H1 (cell line): ENCODE results near the gene ENTPD5.

Source experiments
- EZH2 ChIP-seq: fragments of 200-600 bp; sonication (generic); IDR thresholded peaks from 2 replicates; pipeline ENCODE4 v1.7.1; 2012; ENCODE audit warnings: low read depth, mild to moderate bottlenecking, moderate library complexity, low read length, inconsistent platforms; ENCODE audit not compliant: severe bottlenecking
- MAFK ChIP-seq: IDR thresholded peaks from 2 replicates; pipeline ENCODE4 v1.6.1; 2012; ENCODE audit warnings: low read depth, mild to moderate bottlenecking, improper control_type of control experiment, low read length
- POLR2AphosphoS5 ChIP-seq: IDR thresholded peaks from 2 replicates; pipeline ENCODE4 v1.6.1; 2011; ENCODE audit warnings: low read depth, low read length
- SAP30 ChIP-seq: fragments of 300-600 bp; sonication (generic); IDR thresholded peaks from 2 replicates; pipeline ENCODE4 v1.7.1; 2012; ENCODE audit warnings: low read length, moderate library complexity, mild to moderate bottlenecking, inconsistent platforms; ENCODE audit not compliant: insufficient read depth, insufficient replicate concordance
- YY1 ChIP-seq: IDR thresholded peaks from 2 replicates; pipeline ENCODE4 v1.6.1; 2011; ENCODE audit warnings: low read depth, mild to moderate bottlenecking, low read length
- TF ChIP-seq, protein P1 (sequence below), 3 experiments: IDR thresholded peaks; 1 replicate in 2 of 3; 2 replicates in 1 of 3; pipeline versions ENCODE4 v1.5.1 to v1.6.1; 2011; ENCODE audit warnings: low read length in 3 of 3, mild to moderate bottlenecking in 3 of 3, inconsistent platforms in 2 of 3, low read depth in 1 of 3, moderate library complexity in 1 of 3; ENCODE audit not compliant: insufficient read depth in 1 of 3; ENCODE audit errors: control extremely low read depth in 1 of 3
- TF ChIP-seq, protein P2 (sequence below): IDR thresholded peaks from 2 replicates; pipeline ENCODE4 v1.6.1; 2011; ENCODE audit warnings: low read length, improper control_type of control experiment

DNA sequence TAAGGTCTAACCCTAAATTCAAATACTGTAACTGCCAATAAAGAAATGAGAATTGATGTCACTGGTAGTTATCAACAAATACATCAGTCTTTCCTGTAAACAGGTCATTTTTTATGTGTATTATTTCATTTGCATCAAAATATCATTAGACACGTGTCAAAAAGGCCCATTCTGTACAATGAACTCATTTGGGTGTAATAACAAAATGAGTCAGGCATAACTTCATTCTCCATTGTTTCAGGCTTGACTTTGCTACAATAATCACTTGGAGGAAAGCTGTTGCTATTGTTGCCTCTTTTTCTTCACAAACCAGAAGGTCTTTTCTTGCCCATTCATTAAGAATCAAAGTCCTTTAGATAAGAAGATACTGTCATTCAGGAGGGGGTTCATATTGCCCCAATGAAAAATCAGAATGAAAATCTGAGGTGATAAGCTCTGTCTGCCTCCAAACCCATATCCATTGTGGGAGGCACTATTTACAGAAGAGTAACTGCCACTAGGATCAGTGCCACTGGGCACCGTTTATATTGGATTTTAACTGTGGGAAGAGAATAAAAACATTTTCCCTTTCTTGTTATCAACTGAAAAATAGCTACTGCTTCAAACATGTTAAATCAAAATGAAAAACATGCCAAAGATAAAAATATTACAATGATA, 10.1 kb downstream of the ENTPD5 start:
- no peak for TF ChIP-seq POLR2AphosphoS5
- TF ChIP-seq MAFK: no peak
- no peak for TF ChIP-seq EZH2
- TF ChIP-seq, protein P1, sequence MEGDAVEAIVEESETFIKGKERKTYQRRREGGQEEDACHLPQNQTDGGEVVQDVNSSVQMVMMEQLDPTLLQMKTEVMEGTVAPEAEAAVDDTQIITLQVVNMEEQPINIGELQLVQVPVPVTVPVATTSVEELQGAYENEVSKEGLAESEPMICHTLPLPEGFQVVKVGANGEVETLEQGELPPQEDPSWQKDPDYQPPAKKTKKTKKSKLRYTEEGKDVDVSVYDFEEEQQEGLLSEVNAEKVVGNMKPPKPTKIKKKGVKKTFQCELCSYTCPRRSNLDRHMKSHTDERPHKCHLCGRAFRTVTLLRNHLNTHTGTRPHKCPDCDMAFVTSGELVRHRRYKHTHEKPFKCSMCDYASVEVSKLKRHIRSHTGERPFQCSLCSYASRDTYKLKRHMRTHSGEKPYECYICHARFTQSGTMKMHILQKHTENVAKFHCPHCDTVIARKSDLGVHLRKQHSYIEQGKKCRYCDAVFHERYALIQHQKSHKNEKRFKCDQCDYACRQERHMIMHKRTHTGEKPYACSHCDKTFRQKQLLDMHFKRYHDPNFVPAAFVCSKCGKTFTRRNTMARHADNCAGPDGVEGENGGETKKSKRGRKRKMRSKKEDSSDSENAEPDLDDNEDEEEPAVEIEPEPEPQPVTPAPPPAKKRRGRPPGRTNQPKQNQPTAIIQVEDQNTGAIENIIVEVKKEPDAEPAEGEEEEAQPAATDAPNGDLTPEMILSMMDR (IDR thresholded peaks at IDR 0.05; ENCODE audit: control extremely low read depth in 1 of 3, insufficient read depth in 1 of 3, low read depth in 1 of 3, low read length in 3 of 3): no peak
- no peak for TF ChIP-seq SAP30
- TF ChIP-seq, protein P2, sequence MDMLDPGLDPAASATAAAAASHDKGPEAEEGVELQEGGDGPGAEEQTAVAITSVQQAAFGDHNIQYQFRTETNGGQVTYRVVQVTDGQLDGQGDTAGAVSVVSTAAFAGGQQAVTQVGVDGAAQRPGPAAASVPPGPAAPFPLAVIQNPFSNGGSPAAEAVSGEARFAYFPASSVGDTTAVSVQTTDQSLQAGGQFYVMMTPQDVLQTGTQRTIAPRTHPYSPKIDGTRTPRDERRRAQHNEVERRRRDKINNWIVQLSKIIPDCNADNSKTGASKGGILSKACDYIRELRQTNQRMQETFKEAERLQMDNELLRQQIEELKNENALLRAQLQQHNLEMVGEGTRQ: no peak
- TF ChIP-seq YY1: no peak
